Measurements from ENCODE around the gene STK11IP.

The STK11IP gene

GRCh38 chr2:219597552-219598307 lies at the start of gene STK11IP:
TSS of gene STK11IP (plus strand) at chr2:219597857. CDS start at chr2:219598120, 263 bp downstream.
- peak; percentile 93 for DNase-seq

- no peak for DNase-seq
Measured at GRCh38 chr2:219548990-219549389, 48.7 kb upstream of the STK11IP start.

- no peak for DNase-seq
Measured at GRCh38 chr2:219549619-219550018, 48.0 kb upstream of the STK11IP start.

DNA sequence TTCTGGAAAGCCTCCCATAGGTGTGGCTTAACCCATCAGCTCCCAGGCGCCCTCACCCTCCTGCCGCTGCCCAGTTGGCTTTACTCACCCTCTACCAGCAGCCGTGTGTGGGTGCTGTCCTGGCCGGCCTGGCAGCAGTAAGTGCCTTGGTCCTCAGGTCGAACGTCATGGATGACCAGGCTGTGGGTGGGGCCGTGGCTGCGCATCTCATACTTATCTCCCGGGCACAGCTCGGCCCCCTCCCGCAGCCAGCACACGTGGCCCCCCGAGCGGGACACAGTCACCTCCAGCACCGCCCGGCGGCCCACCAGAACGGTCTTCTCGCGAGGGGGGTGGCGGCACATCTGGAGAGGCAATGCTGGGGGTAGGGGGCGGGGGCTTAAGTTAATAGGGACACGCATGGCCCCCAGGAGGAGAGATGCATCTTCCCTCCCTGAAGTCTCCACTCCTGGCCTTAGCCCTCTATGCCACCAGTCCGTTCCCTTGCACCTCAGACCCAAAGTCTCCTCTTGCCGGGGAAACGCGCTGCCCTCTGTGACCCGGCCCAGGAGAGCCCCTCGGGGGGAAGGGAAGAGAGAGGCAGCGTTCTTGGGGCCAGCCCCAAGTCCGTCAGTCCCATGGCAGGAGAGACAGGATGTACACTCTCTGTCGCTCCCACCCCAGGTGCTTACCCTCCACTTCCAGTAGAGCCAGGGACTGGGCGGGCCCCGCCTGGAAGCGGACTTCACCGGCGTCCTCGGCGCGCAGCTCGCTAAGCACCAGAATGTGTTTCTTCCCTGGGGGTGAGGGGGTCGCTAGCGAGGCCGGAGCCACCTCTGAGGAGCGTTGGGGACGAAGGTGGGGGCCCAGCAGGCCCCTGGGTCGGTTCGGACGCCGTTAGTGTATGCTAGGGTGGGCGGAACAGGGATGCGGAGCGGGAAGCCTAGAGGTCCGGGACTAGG lies 45.9 kb upstream of the STK11IP start:
- no peak for DNase-seq

- peak; percentile 56 for DNase-seq
Measured at GRCh38 chr2:219552382-219553167, 45.1 kb upstream of the STK11IP start.

DNA sequence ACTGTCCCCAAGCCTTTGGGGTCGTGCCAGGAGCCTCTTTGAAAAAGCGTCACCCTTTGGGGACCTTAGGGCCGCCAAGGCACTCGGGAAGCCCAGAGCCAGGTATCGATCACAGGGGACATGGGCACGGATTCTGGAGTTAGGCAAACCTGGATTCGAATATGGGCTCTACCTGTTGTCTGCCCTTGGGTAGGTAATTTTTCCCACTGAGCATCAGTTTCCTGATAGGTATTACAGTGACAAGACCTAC lies 44.6 kb upstream of the STK11IP start:
- no peak for DNase-seq

DNA sequence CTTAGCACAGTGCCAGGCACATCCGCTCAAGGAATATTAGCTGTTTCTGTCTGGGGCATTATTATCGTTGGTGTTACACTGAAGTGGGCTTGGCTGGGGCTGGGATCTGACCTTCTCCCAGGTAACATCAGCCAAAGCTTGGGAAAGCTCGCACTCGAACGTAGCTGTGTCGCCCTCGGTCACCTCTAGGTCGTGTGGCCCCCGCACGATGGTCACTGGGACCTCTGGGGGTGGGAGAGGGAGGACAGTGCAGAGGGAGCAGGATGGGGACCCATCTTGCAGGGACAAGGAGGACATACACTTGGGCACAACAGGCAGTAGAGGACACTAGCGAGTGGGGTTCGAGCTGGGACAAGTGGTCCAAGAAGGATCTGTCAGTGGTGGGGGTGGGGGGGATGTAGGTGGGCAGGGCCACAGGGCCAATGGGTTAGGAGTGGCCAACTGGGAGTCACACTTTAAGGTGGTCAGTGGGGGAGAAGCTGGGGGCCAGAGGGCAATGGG lies 44.1 kb upstream of the STK11IP start:
- DNase-seq = no peak

DNA sequence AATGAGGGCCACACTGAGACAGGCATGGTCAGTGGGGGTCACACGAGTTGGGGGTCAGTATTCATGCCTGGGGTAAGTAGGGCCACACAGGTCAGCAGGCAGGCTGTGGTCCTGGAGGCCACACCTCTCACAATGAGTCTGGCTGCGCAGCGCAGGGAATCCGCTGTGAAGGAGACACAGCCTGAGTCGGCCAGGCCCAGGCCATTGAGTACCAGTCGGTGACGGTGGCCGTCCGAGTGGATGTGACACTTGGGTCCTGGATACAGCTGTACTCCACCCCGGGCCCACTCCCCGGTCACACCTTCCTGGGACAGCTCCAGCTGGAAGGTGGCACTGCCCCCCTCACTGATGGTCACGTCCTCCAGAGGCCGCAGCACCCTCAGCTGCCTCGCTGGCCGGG lies 43.3 kb upstream of the STK11IP start:
- no peak for DNase-seq

DNA sequence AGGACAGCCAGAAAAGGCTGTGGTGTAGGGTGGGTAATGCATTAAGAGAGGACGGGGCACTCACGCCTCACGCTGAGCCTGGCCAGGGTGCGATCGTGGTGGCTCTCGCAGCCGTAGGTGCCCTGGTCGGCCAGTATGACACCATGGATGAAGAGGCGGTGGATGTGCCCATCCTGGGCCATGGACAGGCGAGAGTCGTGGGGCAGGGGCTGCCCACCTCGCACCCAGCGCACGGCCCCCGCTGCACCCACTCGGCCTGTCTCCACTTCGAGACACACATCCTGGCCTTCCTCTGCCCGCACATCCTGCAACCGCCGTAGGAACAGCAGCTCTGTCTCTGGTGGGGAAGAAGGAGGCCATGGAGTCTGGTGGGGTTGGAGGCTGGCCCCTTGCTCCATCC lies 41.7 kb upstream of the STK11IP start:
- DNase-seq = no peak

DNA sequence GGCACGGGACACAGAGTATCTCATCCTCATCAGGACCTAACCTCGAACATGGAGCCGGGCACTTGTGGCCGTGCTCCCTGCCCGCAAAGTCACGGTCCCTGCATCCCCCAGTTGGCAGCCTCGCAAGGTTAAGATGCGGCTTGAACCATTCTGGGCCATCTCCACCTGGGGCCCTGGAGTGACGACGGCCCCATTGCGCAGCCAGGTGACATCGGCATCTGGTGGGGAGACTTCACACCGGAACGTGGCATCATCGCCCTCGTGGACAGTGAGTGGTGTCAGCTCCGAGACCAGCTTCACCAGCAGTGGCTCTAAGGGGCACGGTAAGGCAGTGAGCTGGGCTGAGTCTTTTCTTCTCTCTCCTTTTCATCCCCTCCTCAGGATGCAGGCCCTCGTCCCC lies 41.2 kb upstream of the STK11IP start:
- no peak for DNase-seq

GRCh38 chr2:219557320-219557719 lies 40.3 kb upstream of the STK11IP start:
- DNase-seq = no peak

DNA sequence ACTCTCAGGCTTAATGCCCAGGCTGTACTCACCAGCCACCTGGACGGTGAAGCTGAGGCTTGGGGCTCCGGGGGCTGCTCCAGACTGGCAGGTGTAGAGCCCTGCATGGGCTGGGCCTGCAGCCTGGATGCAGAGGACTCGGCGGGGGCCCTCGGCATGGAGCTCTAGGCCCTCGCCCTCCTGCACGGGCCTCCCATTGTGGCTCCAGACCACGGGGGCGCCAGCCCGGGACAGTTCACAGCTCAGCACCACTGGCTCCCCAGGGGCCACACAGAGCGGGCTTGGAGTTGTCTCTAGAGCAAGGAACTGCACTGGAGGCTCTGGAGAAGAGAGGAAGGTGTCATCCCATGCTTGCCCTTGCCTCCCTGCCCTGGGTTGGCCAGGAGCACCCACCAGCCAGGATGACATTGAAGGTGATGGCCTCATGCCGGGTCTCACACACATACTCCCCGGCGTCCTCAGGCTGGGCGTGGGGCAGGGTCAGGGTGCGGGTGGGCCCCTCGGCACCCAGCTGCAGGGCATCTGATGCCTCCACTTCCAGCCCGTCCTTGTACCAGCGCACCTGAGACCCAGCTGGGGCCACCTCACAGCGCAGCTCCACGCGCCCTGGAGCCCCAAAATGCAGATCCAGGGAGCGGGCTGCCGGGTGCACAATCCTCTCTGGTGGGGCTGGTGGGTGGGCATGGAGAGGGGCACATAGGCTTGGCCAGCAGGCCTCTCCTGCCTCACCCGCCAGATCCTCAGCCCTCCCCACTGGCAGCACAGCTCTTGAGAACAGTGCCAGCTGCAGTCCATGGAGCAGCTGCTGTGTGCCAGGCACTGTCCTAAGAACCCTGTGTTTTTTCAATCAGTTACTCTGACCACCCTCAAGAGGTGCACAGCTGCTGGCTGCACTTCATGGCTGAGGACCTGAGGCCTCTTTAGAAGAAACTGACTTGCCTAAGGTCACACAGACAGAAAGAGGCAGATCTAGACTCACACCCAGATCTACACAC lies 39.6 kb upstream of the STK11IP start:
- no peak for DNase-seq

GRCh38 chr2:219559156-219559915 lies 38.3 kb upstream of the STK11IP start:
- DNase-seq = no peak

GRCh38 chr2:219560037-219560892 lies 37.4 kb upstream of the STK11IP start:
- no peak for DNase-seq

GRCh38 chr2:219560893-219561178 lies 36.8 kb upstream of the STK11IP start:
- DNase-seq = no peak

GRCh38 chr2:219561179-219562048 lies 36.2 kb upstream of the STK11IP start:
- DNase-seq = no peak

GRCh38 chr2:219562049-219563020 lies 35.3 kb upstream of the STK11IP start:
- no peak for DNase-seq

- DNase-seq = no peak
Measured at GRCh38 chr2:219563271-219563928, 34.3 kb upstream of the STK11IP start.
